Spleen (tissue), 11 donors: ENCODE data around the gene ASTN1. TPM values are rescaled to one million over a fixed set of nuclear protein-coding genes. Genes with fewer than 3 reads are reported as not detected.

Experiments
- DNase-seq: peaks from one replicate; pipeline ENCODE4 v3.0.0-alpha.2; 2020
- H3K27ac ChIP-seq, 8 donors: fragments of 200-600 bp; sonication (generic) in 7 of 8; 1 replicate in 4 of 8; 2 replicates in 4 of 8; pipeline versions ENCODE4 v1.5.0 to v1.8.0; 2016 to 2021; ENCODE audit warnings: inconsistent platforms in 4 of 8, mild to moderate bottlenecking in 4 of 8, moderate library complexity in 1 of 8
- H3K27me3 ChIP-seq, 7 donors: fragments of 200-600 bp; sonication (generic) in 6 of 7; replicated peaks in 1 of 7; 1 replicate in 4 of 7; 2 replicates in 3 of 7; pipeline versions ENCODE4 v1.5.0 to v1.8.0; 2016 to 2021; ENCODE audit warnings: inconsistent platforms in 3 of 7, mild to moderate bottlenecking in 1 of 7
- H3K36me3 ChIP-seq, 6 donors: fragments of 200-600 bp; sonication (generic) in 5 of 6; 1 replicate in 4 of 6; 2 replicates in 2 of 6; pipeline versions ENCODE4 v1.5.0 to v1.8.0; 2016 to 2021; ENCODE audit warnings: inconsistent platforms in 2 of 6
- H3K4me1 ChIP-seq, 6 donors: fragments of 200-600 bp; sonication (generic) in 5 of 6; 1 replicate in 3 of 6; 2 replicates in 3 of 6; pipeline versions ENCODE4 v1.5.0 to v1.8.0; 2016 to 2021; ENCODE audit warnings: inconsistent platforms in 3 of 6
- H3K4me3 ChIP-seq, 8 donors: fragments of 200-600 bp; sonication (generic) in 7 of 8; 1 replicate in 4 of 8; 2 replicates in 4 of 8; pipeline versions ENCODE4 v1.5.0 to v1.8.0; 2016 to 2021; ENCODE audit warnings: inconsistent platforms in 4 of 8, mild to moderate bottlenecking in 4 of 8, moderate library complexity in 2 of 8
- H3K9me3 ChIP-seq, 8 donors: fragments of 200-600 bp; sonication (generic) in 7 of 8; 1 replicate in 4 of 8; 2 replicates in 4 of 8; pipeline versions ENCODE4 v1.5.0 to v1.8.0; 2016 to 2021; ENCODE audit warnings: inconsistent platforms in 4 of 8
- POLR2A ChIP-seq, 3 donors: fragments of 450-650 bp; IDR thresholded peaks; one replicate each; pipeline ENCODE4 v1.5.1; 2017; ENCODE audit warnings: antibody characterized with exemption in 3 of 3, mild to moderate bottlenecking in 1 of 3
- POLR2AphosphoS5 ChIP-seq, 3 donors: sonication (generic); formaldehyde crosslinking; IDR thresholded peaks; one replicate each; pipeline ENCODE4 v1.5.1; 2017; ENCODE audit warnings: antibody characterized with exemption in 3 of 3
- whole genome bisulfite sequencing, 5 donors: extraction: QIAGEN DNeasy Blood & Tissue Kit in 3 of 5; methylation state at CpG; one replicate each; pipeline versions ENCODE4 v1.1.5 to v1.1.7; 2013 to 2018; 5-methylcytosine and 5-hydroxymethylcytosine counted together
- intact Hi-C: fragments of 100-400 bp; cut with DNase I; formaldehyde crosslinking; loops from one replicate; pipeline ENCODE4 v1.15.0; 2023; ENCODE audit warnings: low total_unique reads
- polyA plus RNA-seq, 3 donors: library from polyadenylated mRNA; stranded (reverse); fragments of 200-250 nt; gene quantifications; one replicate each; pipeline ENCODE4 v1.2.1, GENCODE V29; 2013
- total RNA-seq, 7 donors: library from RNA; depleted of rRNA in 3 of 7; stranded (reverse); fragments of >200 nt in 3 of 7; fragmentation: NEBNext Ultra II Directional in 4 of 7; extraction: Animal tissue kit (Norgen Biotek cat#: 25700) in 4 of 7; gene quantifications; one replicate each; pipeline versions ENCODE4 v1.1.0 to v1.2.1, GENCODE V29; 2016 to 2021
- TF ChIP-seq, protein P1 (sequence below), 11 experiments: fragments of 200-600 bp in 7 of 11; fragments of 450-650 bp in 4 of 11; sonication (generic) in 4 of 11; IDR thresholded peaks in 8 of 11; conservative IDR thresholded peaks in 3 of 11; 1 replicate in 7 of 11; 2 replicates in 4 of 11; pipeline versions ENCODE4 v1.4.0 to v1.8.0; 2016 to 2021; ENCODE audit warnings: antibody characterized with exemption in 11 of 11, inconsistent platforms in 4 of 11, mild to moderate bottlenecking in 1 of 11
- donor health status: healthy with polysubstance abuse.
- donor health status: DM: no; HTN: no; CAD: no; lungs with moderate emphysema.
- donor health status: DM: no; HTN: no; CAD: no.
- donor health status: Bipolar disorder and iron deficiency.
- donor health status: healthy.
- donor health status: DM: no; HTN: no; CAD: no.
- donor health status: DM: yes; HTN: yes; CAD: no.

ASTN1 gene
- total and polyA plus RNA-seq, 10 donors: 0.56 to 7.5 (median 4.2) TPM

DNA sequence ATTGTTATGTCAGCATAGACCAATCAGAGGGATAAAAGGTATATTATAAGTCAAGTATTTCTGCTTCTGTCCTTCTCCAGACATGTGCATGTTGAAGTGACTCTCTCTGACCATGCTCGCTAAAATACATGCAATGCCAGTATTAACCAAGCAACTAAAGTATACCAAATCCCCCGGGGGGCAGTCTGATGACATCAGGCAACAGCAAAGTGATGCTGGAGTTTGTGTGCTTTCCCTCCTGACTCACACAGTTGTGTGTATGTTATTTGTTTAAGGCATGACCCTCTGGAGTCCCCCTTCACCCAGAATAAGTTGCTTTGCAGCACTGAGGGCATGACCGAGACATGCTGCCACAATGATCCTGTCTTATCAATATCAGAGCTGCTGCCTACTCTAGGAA is 8.4 kb upstream of the ASTN1 start:
- H3K27ac ChIP-seq: no peak overlapping the region
- no peaks in the 10 kb centered on the region for H3K9me3 ChIP-seq
- H3K27me3 ChIP-seq: peaks cover 0 to 56% (median 14%) of the 10 kb centered on the region in 7 donors
- TF ChIP-seq, protein P1, sequence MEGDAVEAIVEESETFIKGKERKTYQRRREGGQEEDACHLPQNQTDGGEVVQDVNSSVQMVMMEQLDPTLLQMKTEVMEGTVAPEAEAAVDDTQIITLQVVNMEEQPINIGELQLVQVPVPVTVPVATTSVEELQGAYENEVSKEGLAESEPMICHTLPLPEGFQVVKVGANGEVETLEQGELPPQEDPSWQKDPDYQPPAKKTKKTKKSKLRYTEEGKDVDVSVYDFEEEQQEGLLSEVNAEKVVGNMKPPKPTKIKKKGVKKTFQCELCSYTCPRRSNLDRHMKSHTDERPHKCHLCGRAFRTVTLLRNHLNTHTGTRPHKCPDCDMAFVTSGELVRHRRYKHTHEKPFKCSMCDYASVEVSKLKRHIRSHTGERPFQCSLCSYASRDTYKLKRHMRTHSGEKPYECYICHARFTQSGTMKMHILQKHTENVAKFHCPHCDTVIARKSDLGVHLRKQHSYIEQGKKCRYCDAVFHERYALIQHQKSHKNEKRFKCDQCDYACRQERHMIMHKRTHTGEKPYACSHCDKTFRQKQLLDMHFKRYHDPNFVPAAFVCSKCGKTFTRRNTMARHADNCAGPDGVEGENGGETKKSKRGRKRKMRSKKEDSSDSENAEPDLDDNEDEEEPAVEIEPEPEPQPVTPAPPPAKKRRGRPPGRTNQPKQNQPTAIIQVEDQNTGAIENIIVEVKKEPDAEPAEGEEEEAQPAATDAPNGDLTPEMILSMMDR (IDR thresholded peaks at IDR 0.05 in 8 of 11, conservative IDR thresholded peaks at IDR 0.05 in 3 of 11): no peak
- TF ChIP-seq POLR2A (IDR thresholded peaks at IDR 0.05) (no peak), POLR2AphosphoS5 (IDR thresholded peaks at IDR 0.05) (no peak)
- WGBS, 5 donors: 79 to 86% (median 81%) methylated on average over 3 of the region's 3 CpGs
- H3K4me3 ChIP-seq: no peak overlapping the region
- intact Hi-C loops: no loop called here
- no peaks in the 10 kb centered on the region for H3K36me3 ChIP-seq
- peaks cover 0 to 14% (median 2%) of the 10 kb centered on the region in 6 donors for H3K4me1 ChIP-seq
- DNase-seq: no peak

DNA sequence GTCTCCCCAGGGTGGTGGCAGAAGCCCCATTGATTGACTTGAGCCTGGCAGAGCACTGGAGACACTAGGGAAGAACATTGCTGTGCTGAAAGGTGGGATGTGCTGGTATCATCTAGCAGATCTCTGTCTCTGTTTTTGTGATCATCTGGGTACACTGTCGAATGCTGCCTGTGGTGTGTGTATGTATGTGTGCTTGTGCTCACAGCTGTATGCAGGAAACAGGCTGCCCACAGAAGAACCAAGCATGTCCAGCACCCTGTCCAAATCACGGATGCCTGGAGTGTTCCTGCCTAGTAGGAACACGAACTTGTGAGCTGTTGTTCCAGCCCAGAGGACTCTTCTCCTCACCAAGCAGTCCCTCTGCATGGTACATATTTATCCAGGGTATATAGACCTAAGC is 7.8 kb upstream of the ASTN1 start:
- peaks cover 0 to 56% (median 14%) of the 10 kb centered on the region in 7 donors for H3K27me3 ChIP-seq
- intact Hi-C loops: no loop called here
- peaks cover 0 to 14% (median 2%) of the 10 kb centered on the region in 6 donors for H3K4me1 ChIP-seq
- no peaks in the 10 kb centered on the region for H3K36me3 ChIP-seq
- H3K4me3 ChIP-seq: no peak overlapping the region
- H3K27ac ChIP-seq: no peak overlapping the region
- TF ChIP-seq POLR2A (IDR thresholded peaks at IDR 0.05) (no peak), POLR2AphosphoS5 (IDR thresholded peaks at IDR 0.05) (no peak)
- TF ChIP-seq, protein P1 (IDR thresholded peaks at IDR 0.05 in 8 of 11, conservative IDR thresholded peaks at IDR 0.05 in 3 of 11): no peak
- WGBS, 5 donors: 60 to 70% (median 61%) methylated on average over 3 of the region's 3 CpGs
- DNase-seq: no peak
- H3K9me3 ChIP-seq: no peaks in the 10 kb centered on the region

DNA sequence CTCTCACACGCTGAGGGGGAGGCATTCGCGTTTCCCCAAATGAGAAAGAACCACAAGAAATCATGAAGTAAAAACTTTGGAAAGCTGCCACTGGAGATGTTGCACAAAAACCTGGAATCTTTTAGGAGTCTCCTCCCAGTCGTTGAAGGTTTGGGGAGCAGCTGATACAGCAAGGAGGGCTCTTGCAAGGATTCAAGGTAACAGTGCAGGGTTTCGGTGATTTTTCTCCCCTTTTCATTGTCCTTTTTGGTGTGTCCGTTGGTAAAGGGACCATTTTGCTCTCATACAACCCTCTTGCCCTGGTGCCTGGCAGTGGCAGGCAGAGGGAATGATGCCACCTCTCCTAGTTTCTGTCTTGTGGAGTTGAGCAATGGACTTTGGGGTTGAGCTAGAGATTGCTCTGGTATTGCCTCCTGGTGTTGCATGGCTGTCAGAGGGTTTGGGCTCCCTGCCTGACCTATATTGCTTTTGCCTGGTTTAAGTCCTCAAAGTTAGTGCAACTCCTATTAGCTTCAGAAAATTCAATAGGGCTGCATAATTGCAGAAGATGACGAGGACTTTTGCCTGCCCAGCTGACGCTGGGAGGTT is 7.1 kb upstream of the ASTN1 start:
- Histone ChIP-seq H3K27me3 (peaks cover 0 to 62% (median 14%) of the 10 kb centered on the region in 7 donors), H3K27ac (no peak overlapping the region), H3K9me3 (no peaks in the 10 kb centered on the region), H3K4me3 (peak overlapping the region; percentile 20 to 70 (median 43)), H3K4me1 (peaks cover 0 to 14% (median 2%) of the 10 kb centered on the region in 6 donors), H3K36me3 (no peaks in the 10 kb centered on the region)
- DNase-seq: no peak
- 13 to 19% (median 17%) methylated on average over 8 of the region's 8 CpGs for WGBS, 5 donors
- intact Hi-C loops: no loop called here
- TF ChIP-seq POLR2AphosphoS5 (IDR thresholded peaks at IDR 0.05) (no peak), POLR2A (IDR thresholded peaks at IDR 0.05) (no peak)
- TF ChIP-seq, protein P1 (IDR thresholded peaks at IDR 0.05 in 8 of 11, conservative IDR thresholded peaks at IDR 0.05 in 3 of 11): no peak

DNA sequence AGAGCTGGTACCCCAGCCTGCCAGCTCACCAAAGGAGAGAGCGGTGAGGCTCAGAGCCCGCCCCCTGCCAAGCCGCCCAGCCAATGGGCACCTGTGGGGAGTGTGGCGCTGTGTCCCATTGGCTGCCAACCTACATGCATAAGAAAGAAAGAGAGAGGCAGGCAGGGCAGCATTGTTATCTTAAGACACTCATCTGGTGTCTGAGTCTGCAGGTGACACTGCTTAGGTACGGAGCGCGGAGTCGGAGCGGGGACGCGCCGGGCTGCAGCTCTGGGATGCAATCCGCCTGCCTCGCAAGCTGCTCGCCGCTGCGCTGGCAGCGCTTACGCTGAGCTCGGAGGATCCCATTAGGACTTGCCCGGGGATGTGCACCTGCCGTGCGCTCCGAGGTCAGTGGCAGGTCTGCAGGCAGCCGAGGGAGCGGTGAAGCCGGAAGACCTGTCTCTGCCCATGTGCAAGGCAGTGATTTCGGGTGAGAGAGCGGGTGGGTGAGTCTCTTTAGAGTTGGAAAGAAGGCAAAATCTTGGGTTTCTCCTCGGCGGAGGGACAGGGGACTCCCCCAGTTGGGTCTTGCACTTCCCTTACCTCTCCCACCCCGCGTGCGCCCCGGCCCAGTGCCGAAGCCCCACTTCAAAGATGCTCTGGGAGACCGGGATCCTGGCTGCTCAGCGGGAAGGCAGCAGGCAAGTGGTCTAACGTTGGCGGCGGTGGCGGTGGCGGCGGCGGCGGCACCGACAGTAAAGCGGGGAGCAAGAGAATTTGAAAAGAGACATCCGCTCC is 6.4 kb upstream of the ASTN1 start, which contains the start of gene BRINP2:
Gene BRINP2 (plus strand): TSS at position 203 of the 780 bp plus-strand sequence. CDS start 58,919 bp downstream, outside the sequence.
- Histone ChIP-seq H3K36me3 (no peaks in the 10 kb centered on the region), H3K9me3 (no peaks in the 10 kb centered on the region), H3K27ac (no peak within 1 kb of the TSS), H3K27me3 (peaks cover 0 to 69% (median 18%) of the 10 kb centered on the region in 7 donors), H3K4me1 (peaks cover 0 to 14% (median 2%) of the 10 kb centered on the region in 6 donors), H3K4me3 (peak within 1 kb of the TSS; percentile 20 to 70 (median 43))
- intact Hi-C loops: no loop called here
- peak; percentile 71 for DNase-seq
- 3 to 12% (median 5%) methylated on average over 33 to 49 of the region's 49 CpGs for WGBS, 5 donors
- TF ChIP-seq POLR2AphosphoS5 (IDR thresholded peaks at IDR 0.05): peak in 1 of 3 donors; percentile 19
- TF ChIP-seq, protein P1 (IDR thresholded peaks at IDR 0.05 in 8 of 11, conservative IDR thresholded peaks at IDR 0.05 in 3 of 11): no peak
- TF ChIP-seq POLR2A (IDR thresholded peaks at IDR 0.05): no peak
